HG02870 (cell line): ENCODE results near the gene DCAF12.

ENCODE experiments used
- ATAC-seq: cut with Tn5 transposase; IDR thresholded peaks from one replicate; pipeline ENCODE4 v1.9.1; 2021; ENCODE audit warnings: mild to moderate bottlenecking, moderate library complexity; ENCODE audit not compliant: unreplicated experiment

DCAF12 gene

DNA sequence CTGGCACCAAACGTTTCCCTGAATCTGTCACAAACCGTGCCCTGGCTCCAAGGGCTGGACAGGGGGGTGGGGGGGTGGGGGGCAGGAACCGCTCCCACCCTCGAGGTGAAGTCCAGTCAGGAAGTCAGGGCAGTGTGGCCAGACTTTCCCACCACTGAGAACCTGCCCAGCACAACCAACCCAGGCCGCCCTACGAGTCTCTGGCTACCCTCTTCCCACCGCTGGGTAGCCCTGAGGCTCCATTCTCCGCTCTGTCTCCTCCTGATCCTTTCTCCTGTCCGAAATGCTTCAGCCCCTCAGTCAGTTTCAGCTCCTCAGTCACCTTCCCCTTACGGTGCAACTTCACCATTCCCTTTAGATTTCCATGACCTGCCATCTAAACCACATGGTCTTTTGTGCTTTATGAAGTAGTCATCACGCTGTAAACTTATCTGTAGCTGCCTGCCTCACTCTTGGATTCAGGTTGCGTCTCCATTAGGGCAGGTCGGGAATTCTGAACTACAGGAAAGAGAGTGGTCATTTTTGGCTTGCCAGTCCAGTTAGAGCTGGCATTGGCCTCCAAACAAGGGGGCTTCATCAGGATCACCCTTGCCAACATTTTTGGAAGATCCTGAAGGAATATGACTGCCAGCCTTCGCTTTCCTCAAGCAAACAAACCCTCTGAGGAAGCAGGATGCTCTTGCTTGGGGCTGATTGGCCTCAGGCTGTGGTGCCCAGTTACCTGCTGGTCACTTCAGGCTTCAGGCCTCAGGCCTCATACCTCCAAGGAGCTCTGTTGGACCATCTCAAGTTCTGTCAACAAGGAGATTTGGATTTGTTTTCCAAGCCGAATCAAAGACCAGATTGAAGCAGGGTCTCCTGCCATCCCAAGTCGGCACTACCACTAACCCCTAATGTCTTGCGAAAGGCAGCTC lies 794 bp upstream of the DCAF12 start:
- no peak for ATAC-seq

DNA sequence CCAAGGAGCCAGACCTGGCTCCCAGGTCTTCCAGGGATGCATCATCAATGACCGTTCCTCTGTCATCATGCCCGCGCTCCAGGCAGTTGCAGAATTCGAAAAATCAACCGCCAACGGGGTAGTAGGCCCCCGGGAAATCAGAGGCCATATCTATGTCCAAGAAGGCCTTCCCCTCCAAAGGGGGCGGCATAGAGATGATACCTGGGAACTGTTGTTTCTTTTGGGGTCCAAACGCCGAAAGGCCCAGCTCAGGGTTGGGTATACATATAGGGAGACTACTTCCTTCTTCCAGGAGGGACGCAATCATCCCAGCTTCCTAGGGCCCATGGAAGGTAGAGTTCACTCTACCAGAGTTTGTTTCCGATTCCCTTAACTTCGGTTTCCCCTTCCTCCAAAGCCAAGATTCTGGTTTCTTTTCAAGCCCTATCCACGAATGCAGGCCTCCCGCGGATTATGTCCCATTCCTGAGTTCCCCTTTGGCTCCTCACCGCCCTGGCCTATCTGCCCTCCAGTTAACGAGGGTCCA lies 754 bp downstream of the DCAF12 start:
- ATAC-seq: no peak

DNA sequence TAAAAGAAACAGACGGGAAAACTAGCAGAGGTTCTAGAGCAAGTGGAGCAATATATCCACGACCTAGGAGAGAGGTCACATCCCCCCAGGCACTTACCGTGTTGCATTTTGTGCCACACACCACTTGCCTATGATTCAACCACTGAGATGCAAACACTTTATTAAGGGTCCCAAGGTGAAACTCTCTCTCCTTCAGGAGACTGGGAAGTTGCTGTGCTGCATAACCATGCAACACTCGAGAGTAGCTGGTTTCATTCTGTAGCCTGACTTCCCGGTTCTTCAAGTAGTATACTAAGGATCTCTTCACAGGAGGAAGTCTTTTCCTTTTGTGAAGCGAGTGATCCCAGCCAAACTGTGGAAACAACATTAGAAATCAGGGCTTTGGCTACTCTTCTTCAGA lies 1.6 kb downstream of the DCAF12 start:
- no peak for ATAC-seq

DNA sequence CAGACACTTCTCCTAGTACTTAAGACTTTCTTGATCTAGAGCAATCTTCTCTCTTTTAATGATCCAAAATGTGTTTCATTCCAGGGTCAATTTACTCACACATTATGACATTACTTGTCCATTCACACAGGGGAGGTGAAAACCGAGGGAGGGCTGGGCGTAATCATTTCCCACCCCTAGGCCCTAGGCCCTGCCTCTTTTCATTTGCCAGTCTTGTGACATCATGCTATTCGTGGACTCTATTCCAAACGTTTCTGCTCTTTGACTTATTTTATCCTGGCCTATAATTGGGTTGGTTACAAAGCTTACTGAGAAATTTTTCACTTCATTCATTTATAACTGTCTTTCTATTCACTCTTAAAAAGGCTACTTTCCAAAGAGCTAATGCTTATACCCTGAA lies 2.4 kb downstream of the DCAF12 start:
- no peak for ATAC-seq

DNA sequence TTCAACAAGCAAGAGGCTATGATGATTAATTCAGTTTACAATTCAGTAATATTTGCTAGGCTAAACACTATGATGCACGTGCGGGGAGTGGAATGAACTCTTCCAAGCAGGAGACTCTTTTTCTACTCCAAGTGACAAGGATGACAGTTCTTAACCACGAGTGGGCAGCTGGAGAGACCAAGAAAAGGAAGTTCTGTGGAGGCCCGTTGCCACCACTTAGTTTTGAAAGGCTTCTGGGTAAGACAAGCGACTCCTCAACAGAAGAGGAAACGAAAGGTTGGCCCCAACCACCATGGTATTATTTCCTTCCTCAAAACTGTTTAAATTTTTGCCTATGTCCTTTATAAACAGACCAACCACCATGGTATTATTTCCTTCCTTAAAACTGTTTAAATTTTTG lies 2.8 kb downstream of the DCAF12 start:
- ATAC-seq: peak; percentile 36

DNA sequence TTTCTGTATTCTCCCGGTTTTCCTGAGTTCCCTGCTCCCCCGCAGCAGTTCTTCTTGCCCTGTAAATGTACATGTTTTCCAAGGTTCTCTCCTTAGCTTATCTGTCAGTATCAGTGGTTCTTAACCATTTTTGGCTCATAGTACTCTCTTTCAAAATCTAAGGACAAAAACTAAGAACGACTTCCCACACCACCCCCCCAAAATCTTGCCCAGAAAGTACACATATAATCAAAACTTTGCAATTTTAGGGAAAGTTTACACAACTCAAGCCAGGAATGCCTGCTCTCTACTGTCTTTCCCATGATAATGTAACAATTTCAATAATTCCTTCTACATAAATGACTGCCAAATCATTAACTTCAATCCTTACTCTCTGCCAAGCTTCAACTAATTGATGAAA lies 4.5 kb downstream of the DCAF12 start:
- ATAC-seq: no peak

DNA sequence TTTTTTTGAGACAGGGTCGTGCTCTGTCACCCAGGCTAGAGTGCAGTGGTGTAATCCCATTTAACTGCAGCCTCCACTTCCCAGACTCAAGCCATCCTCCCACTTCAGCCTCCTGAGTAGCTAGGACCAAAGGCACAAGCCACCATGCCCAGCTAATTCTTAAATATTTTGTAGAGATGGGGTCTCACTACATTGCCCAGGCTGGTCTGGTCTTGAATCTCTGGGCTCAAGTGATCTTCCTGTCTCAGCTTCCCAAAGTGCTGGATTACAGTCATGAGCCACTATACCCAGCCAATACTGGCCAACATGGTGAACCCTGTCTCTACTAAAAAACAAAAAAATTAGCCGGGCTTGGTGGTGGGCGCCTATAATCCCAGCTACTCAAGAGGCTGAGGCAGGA lies 6.8 kb downstream of the DCAF12 start:
- no peak for ATAC-seq

DNA sequence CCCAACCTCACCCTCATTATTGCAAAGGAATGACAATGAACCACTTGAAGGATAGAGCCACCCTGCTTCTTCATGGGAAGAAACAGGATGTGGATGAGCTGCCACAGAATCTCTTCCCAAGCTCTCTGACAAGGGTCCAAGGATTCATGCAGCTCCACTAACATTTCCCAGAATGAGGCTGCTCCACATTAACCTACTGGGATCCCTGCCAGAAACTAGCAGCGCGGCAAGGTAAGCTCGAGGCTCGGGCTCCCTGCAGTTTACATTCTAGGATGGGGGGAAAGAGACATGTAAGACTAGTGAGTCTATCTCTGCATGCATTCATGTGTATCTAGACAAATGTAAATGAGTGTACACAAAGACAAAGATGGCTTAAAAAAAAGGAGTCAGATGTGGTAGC lies 12.1 kb downstream of the DCAF12 start:
- no peak for ATAC-seq

DNA sequence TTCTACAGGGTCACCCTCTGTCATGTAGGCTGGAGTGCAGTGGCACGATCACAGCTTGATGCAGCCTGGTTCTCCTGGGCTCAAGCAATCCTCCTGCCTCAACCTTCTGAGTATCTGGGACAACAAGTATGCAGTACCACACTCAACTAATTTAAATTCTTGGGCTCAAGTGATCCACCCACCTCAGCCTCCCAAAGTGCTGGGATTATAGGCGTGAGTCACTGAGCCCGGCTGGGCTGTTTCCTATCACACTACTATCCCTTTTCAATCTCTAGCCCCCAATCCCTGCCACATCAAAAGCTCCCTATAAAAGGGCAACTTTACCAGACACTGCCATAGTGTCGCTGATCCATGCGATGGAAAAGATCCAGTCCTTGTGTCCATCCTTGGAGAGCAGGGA lies 20.4 kb downstream of the DCAF12 start:
- ATAC-seq: no peak

DNA sequence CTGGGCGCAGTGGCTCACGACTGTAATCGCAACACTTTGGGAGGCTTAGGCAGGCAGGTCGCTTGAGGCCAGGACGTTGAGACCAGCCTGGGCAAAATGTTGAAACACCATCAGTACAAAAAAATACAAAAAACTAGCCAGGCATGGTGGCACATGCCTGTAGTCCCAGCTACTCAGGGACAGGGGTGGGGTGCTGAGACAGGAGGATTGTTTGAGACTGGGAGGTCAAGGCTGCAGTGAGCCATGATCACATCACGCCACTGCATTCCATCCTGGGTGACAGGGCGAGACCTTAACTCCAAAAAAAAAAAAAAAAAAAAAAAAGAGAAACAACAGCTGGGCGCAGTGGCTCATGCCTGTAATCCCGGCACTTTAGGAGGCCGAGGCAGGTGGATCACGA lies 23.7 kb downstream of the DCAF12 start:
- ATAC-seq: no peak

DNA sequence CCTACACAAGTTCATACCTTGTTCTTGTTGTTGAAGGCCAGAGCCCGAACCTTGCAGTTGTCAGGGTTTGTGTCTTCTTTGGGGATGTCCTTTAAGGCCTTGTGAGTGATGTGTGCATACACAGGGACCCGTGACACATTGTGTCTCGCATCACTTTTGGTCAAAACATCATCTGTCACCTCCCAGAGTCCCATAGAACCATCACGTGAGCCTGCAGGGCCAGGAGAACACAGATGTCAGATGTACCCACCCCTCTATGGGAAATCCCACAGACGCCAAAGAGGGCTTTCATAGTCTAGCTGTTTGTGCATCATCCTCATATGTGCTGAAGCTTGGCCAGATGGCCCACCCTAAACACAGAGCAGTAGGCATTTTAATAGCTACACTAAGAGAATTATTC lies 28.2 kb downstream of the DCAF12 start:
- ATAC-seq: peak; percentile 48

DNA sequence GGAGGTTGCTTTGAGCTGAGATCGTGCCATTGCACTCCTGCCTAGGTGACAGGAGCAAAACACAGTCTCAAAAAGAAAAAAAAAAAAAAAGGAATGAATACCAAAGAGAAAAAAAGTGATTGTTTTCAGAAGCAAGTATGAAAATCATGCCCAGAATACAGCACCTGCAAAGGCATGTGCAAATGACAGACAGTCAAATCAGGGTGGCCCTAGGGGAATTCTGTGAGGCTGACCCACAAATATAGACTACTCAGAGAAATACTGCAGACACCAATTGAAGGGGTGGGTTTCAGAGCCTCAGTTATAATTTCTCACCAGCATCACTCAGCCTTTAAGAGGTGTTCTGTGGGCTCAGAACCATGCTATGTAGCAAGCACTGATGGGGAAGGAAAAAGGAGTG lies 28.6 kb downstream of the DCAF12 start:
- peak; percentile 48 for ATAC-seq

DNA sequence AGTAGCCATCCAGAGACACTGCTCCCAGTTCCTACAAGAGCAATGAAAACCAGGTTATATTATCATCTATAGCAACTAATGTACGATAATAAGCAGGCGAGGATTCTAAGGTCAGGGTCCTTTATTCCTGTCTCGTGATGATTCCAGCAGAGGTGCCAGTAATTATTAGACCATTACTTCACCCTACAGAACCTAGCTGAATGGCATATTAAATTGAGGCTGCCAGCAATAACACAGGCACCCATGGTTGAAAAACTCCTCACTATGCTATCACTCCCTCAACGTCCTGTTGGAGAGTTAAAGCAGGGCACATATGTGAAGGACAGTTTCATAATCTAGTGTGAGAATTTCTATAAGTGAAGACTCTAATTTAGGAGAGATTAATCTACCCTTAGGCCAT lies 29.7 kb downstream of the DCAF12 start:
- ATAC-seq: no peak

DNA sequence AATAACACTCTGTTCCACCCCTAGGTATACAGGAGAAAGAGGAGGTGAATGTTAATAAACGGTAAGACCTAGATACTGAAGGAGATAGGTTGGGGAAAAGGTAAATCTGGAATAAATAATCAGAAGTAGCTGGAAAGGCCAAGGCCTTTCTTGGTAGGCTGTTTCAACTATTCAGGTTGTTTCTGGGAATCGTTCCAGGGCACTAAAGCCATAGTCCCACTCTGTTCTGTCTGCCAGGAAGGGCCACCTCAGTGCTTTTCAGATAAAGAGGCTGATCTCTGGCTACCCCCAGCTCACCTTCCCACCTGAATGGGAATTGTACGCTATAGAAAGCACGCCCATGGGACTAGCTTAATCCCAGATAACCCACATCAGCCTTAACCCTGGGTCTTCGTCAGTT lies 32.9 kb downstream of the DCAF12 start:
- ATAC-seq: no peak

DNA sequence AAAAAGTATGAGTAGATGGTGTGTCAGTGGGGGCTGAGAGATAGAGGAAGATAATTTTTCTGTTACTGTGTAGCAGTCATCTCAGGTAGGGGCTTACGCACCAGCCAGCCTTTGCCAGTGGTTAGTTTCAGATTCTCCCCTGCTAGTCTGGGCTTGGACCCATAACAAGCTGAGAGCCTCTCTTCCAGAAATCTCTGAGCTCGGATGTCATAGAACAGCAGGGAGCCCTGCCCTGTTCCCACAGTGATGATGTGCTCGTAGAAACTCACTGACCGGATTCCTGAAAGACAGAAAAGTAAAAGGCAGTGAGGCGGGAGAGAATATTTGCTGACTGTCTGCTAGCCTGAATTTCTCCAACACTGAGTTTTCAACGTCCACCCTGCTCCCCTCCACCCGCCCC lies 37.2 kb downstream of the DCAF12 start:
- no peak for ATAC-seq

DNA sequence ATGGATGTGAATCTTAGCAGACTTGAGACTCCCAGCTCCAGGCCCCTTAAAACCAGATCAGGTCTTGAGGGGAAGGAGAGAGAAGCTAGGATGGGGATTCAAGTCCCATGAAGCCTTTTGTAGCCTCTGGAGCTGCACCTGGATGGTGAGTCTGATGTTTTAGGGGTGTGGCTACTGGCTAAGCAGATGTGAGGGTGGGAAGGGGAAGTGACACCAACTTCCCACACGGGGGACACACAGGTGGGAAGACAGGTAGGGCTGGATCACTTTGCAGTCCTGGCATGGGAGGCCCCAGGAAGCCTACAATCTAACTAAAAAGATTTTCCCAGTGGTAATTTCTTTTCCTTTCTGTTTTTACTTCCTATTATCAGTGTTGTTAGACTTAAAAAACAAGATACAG lies 39.1 kb downstream of the DCAF12 start:
- ATAC-seq: no peak

DNA sequence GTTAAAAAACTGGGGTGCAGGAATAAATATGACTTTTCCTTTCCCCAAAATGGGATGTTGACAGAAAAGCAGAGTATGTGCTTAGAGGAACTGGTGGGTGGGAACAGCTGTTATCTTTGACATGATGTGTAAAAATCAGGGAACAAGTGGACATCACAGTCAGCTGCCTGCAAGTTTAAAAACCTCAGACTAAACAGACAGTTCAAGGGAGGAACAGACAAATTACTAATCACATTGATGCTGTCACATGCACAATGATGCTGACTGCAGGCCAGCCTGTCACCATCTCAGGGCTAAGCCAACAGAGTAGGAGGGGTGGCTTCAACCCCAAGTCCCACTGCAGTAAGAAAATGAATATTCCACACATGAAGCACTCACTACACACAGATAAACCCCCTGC lies 39.6 kb downstream of the DCAF12 start:
- no peak for ATAC-seq

DNA sequence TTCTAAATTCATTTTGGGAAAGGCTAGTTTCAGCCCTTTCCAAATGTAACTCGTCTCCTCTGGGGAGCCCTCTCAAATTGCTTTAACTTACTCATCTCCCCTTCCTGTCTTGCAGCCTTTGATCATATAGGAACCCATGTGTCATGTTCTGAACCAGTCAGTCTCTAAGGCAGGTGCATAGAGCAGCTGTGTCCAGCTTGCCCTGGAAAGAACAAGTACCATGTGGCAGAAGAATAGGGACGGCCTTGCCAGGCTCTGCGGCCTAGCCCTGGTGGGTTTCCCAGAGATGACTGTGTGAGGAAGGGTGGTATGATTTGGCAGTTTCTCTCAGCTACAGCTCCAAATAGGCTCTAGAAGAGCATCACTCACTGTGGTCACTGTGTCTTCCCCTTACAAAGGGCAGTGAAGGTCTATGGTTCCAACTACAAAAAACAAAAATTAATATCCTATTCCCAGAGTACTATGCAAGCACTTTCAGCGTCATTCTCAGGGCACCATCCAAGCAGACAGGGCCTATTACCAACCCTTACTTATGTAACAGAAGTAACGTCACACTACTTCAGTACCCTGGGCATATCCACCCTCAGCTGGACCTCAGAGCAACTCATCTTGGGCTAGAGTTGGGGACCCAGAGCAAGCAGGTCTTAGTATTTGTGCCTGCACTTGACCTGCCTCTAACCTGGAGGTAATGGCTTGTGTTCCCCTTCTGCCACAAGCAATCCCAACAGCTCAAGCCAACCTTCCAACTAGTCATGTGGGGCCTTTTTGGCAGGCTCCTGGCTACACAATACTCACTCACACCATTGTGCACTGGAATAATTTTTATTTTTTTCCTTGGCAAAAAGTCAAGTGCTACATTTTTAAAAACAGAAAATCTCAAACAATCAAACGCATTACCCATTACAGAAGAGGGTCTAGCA lies 40.7 kb downstream of the DCAF12 start:
- ATAC-seq: no peak

DNA sequence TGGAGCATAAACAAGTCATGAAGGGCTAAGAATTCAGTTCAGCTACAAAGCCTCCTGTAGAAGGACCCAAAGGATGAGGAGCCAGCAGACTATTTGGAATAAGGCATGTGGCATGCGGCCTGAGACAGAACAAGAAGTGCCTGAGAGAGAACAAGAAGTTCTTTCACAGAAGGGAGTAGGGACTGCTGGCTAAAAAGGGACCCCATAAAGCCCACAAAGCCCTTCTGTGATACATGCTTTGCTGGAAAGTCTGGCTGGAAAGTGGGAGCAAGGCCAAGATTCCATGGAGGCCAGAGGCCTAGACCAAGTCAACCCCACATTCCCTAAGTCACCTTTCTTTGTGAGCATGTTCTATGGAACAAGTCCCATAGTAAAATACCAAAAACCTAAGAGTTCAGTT lies 41.9 kb downstream of the DCAF12 start:
- no peak for ATAC-seq

DNA sequence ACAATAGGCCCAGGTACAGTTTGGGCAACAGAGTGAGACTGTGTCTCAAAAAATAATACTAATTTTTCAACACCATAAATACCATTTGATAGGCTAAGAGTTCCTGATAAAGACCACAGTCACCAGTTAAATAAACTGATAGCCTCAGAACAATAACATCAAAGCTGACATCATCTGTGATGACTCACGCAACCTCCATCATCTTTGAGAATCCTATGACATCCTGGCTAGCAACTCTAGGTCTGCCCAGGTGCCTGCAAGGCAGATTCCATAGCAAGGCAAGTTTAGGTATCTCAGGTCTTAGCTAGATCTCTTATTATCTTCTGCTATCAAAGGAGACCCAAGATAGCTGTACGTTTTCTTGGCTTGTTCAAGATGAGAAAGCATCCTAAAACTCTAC lies 47.3 kb downstream of the DCAF12 start:
- ATAC-seq: no peak

DNA sequence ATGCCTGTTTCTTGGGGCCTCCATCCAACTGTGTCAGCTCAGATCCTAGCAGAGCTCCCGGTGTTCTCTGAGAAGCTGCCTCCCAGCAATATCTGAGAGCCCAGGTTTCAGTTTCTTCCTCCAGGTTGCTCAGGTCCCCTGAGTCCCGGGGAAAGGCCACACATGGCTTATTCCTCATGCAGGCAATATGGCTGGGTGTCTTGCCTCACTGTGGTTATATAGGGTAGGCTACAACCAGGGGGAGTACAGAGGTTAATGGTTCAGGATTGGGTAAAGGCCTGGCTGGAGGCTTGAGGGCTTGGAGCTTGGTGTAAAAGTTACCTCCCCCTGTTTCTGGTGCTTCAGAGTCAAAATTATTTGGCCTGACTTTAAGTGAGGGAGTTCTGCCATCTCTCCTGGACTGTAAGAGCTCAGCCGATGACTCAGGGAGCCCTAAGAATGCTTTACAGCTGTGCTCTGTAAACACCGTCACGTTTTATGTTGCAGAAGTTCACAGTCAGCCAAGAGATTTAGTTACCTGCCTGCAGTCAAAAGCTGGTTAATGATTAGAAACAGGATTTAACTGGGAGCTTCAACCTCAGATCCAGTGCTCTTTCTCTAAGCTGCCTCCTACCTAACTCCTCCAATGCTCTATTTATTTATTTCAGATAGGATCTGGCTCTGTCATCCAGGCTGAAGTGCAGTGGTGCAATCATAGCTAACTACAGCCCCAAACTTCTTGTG lies 53.5 kb downstream of the DCAF12 start:
- ATAC-seq: no peak
